GM23338 (cell line): ENCODE results near the gene VN1R4. TPM values are rescaled to one million over a fixed set of nuclear protein-coding genes. Genes with fewer than 3 reads are reported as not detected.
"Not testable (repeated sequence)": the region's sequence is repeated elsewhere in the genome, so short reads cannot be mapped to it uniquely, and the experiment has no call there.

Source experiments
- ATAC-seq: fragments of 200-7000 bp; cut with Tn5 transposase; 3 replicates; pipeline ENCODE4 v1.9.1; 2020
- DNase-seq: peaks from one replicate; pipeline ENCODE4 v3.0.0-alpha.2; 2015; ENCODE audit warnings: low spot score
- H2AFZ ChIP-seq: fragments of 200-600 bp; sonication (generic); 2 replicates; pipeline ENCODE4 v1.8.0; 2016; ENCODE audit warnings: antibody characterized with exemption, mild to moderate bottlenecking, moderate library complexity
- H3F3A ChIP-seq: fragments of 200-600 bp; sonication (generic); replicated peaks from 2 replicates; pipeline ENCODE4 v1.8.0; 2017; ENCODE audit warnings: antibody characterized with exemption, mixed run types, low read depth
- H3K27ac ChIP-seq: fragments of 200-600 bp; sonication (generic); 2 replicates; pipeline ENCODE4 v1.6.1; 2016; ENCODE audit warnings: low read depth
- H3K27me3 ChIP-seq: fragments of 200-600 bp; sonication (generic); 2 replicates; pipeline ENCODE4 v1.8.0; 2016; ENCODE audit warnings: mild to moderate bottlenecking, mixed run types, moderate library complexity; ENCODE audit not compliant: insufficient read depth
- H3K36me3 ChIP-seq: fragments of 200-600 bp; sonication (generic); 2 replicates; pipeline ENCODE4 v1.8.0; 2016; ENCODE audit warnings: mild to moderate bottlenecking; ENCODE audit not compliant: insufficient read depth
- H3K4me1 ChIP-seq: fragments of 200-600 bp; sonication (generic); 2 replicates; pipeline ENCODE4 v1.8.0; 2016; ENCODE audit warnings: mild to moderate bottlenecking, moderate library complexity; ENCODE audit not compliant: insufficient read depth
- H3K4me2 ChIP-seq: fragments of 200-600 bp; sonication (generic); 2 replicates; pipeline ENCODE4 v1.7.1; 2017; ENCODE audit warnings: mixed run types
- H3K4me3 ChIP-seq: fragments of 200-600 bp; sonication (generic); 2 replicates; pipeline ENCODE4 v1.6.1; 2016; ENCODE audit warnings: mixed run types
- H3K79me2 ChIP-seq: fragments of 200-600 bp; sonication (generic); replicated peaks from 2 replicates; pipeline ENCODE4 v1.8.0; 2017; ENCODE audit warnings: mild to moderate bottlenecking; ENCODE audit not compliant: insufficient read depth
- H3K9me2 ChIP-seq: fragments of 200-600 bp; sonication (generic); 2 replicates; pipeline ENCODE4 v1.8.0; 2017; ENCODE audit not compliant: insufficient read depth
- H4K20me1 ChIP-seq: fragments of 200-600 bp; sonication (generic); replicated peaks from 2 replicates; pipeline ENCODE4 v1.8.0; 2017; ENCODE audit warnings: mild to moderate bottlenecking; ENCODE audit not compliant: insufficient read depth
- H3K27ac Mint-ChIP-seq: 2 replicates; pipeline ENCODE4 v1.8.0; 2020; ENCODE audit warnings: inconsistent platforms, mild to moderate bottlenecking, moderate library complexity, mixed read lengths
- H3K27me3 Mint-ChIP-seq: 3 replicates; pipeline ENCODE4 v1.8.0; 2022; ENCODE audit warnings: low read depth, mild to moderate bottlenecking, moderate library complexity, mixed read lengths, inconsistent platforms; ENCODE audit not compliant: insufficient read depth, poor library complexity
- H3K36me3 Mint-ChIP-seq: 3 replicates; pipeline ENCODE4 v1.8.0; 2021; ENCODE audit warnings: low read depth, mild to moderate bottlenecking, inconsistent platforms, moderate library complexity, mixed read lengths
- H3K4me1 Mint-ChIP-seq: 3 replicates; pipeline ENCODE4 v1.8.0; 2020; ENCODE audit warnings: mild to moderate bottlenecking, inconsistent platforms, mixed read lengths
- H3K4me3 Mint-ChIP-seq: 3 replicates; pipeline ENCODE4 v1.8.0; 2021; ENCODE audit warnings: moderate library complexity, mild to moderate bottlenecking, inconsistent platforms, mixed read lengths
- H3K9me3 Mint-ChIP-seq: 3 replicates; pipeline ENCODE4 v1.8.0; 2020; ENCODE audit warnings: moderate library complexity, mild to moderate bottlenecking, inconsistent platforms, mixed read lengths
- ETS1 ChIP-seq: IDR thresholded peaks from 2 replicates; pipeline ENCODE4 v1.6.1; 2016; ENCODE audit warnings: antibody characterized with exemption
- EZH2 ChIP-seq: fragments of 200-600 bp; sonication (generic); IDR thresholded peaks from one replicate; pipeline ENCODE4 v1.8.0; 2017; ENCODE audit warnings: antibody characterized with exemption, mild to moderate bottlenecking, low read depth; ENCODE audit not compliant: unreplicated experiment
- POLR2AphosphoS5 ChIP-seq: IDR thresholded peaks from 2 replicates; pipeline ENCODE4 v1.6.1; 2016; ENCODE audit warnings: antibody characterized with exemption, low read depth
- ZNF462 ChIP-seq: fragments of 250-450 bp; sonication (Bioruptor Pico); IDR thresholded peaks from 2 replicates; pipeline ENCODE4 v1.5.0; 2020; ENCODE audit warnings: mild to moderate bottlenecking, moderate library complexity
- polyA plus RNA-seq: library from polyadenylated mRNA; unstranded; fragments of >200 nt; fragmentation: Nextera tagmentation; extraction: Ambion mirVana; gene quantifications from 2 replicates; pipeline ENCODE4 v1.2.1, GENCODE V29; 2016
- total RNA-seq: library from RNA; depleted of rRNA; stranded (reverse); fragments of >200 nt; shearing (Covaris generic); gene quantifications from 2 replicates; pipeline ENCODE4 v1.2.3, GENCODE V29; 2014
- TF ChIP-seq, protein P1 (sequence below), 2 experiments: fragments of 200-600 bp in 1 of 2; sonication (generic) in 1 of 2; conservative IDR thresholded peaks; 2 replicates each; pipeline versions ENCODE4 v1.5.1 to v1.6.1; 2016 to 2017; ENCODE audit warnings: antibody characterized with exemption in 2 of 2, low read depth in 2 of 2, mild to moderate bottlenecking in 2 of 2, moderate library complexity in 1 of 2

The VN1R4 gene
- total and polyA plus RNA-seq, 2 experiments from 2014 or later, result not detected

- TF ChIP-seq ZNF462 (CRISPR knock-in tag) (no peak), ETS1 (no peak), EZH2 (no peak), POLR2AphosphoS5 (no peak)
Observed at GRCh38 chr19:53285087-53285486, 17.6 kb upstream of the VN1R4 start (continued).

DNA sequence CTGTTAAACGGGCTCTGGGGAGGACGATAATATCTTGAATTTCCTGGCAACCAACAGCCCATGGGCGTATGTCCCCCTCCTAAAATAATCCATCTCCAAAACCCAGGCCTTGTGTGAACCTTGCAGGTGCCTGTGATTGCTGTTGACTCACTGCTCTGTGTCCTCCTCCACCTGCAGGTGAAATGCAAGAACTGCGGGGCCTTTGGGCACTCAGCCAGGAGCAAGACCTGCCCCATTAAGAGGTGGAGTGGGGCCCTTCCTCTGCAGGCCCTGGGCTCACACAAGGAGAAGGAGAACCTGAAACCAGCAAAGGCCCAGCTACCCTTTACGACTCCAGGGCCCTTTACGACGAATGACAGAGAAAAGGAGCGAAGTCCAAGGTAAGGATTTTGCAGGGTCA, 14.4 kb upstream of the VN1R4 start:
- DNase-seq (peak; percentile 28), ATAC-seq (peak; percentile 99)
- not testable (repeated sequence) for H3K4me3 Mint-ChIP-seq, H3K4me2 ChIP-seq, H3K27me3 Mint-ChIP-seq, H3K36me3 ChIP-seq, H3K9me2 ChIP-seq, H3K27ac Mint-ChIP-seq, H3K4me1 Mint-ChIP-seq, H3K27me3 ChIP-seq, H2AFZ ChIP-seq, H3K4me1 ChIP-seq, H3F3A ChIP-seq, H3K27ac ChIP-seq, H4K20me1 ChIP-seq, H3K79me2 ChIP-seq, H3K36me3 Mint-ChIP-seq, H3K4me3 ChIP-seq
- TF ChIP-seq, protein P1, sequence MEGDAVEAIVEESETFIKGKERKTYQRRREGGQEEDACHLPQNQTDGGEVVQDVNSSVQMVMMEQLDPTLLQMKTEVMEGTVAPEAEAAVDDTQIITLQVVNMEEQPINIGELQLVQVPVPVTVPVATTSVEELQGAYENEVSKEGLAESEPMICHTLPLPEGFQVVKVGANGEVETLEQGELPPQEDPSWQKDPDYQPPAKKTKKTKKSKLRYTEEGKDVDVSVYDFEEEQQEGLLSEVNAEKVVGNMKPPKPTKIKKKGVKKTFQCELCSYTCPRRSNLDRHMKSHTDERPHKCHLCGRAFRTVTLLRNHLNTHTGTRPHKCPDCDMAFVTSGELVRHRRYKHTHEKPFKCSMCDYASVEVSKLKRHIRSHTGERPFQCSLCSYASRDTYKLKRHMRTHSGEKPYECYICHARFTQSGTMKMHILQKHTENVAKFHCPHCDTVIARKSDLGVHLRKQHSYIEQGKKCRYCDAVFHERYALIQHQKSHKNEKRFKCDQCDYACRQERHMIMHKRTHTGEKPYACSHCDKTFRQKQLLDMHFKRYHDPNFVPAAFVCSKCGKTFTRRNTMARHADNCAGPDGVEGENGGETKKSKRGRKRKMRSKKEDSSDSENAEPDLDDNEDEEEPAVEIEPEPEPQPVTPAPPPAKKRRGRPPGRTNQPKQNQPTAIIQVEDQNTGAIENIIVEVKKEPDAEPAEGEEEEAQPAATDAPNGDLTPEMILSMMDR (conservative IDR thresholded peaks at IDR 0.05; ENCODE audit: low read depth in 2 of 2), result peak in 1 of 2 experiments; percentile 39; a peak in 2 of 4 replicates
- H3K9me3 Mint-ChIP-seq, result peaks cover 48% of the 10 kb centered on the region
